T1000 (cell line): Measurements from ENCODE around the gene PRR3.
"Not testable (repeated sequence)": the region's sequence is repeated elsewhere in the genome, so short reads cannot be mapped to it uniquely, and the experiment has no call there.

Experiments used
- DNase-seq: peaks from one replicate; lab custom pipeline; 2025; ENCODE audit warnings: mixed read lengths; lab: John Stamatoyannopoulos, UW

The PRR3 gene, protein sequence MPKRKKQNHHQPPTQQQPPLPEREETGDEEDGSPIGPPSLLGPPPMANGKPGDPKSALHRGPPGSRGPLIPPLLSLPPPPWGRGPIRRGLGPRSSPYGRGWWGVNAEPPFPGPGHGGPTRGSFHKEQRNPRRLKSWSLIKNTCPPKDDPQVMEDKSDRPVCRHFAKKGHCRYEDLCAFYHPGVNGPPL

GRCh38 chr6:30556906-30557682 lies at the start of gene PRR3:
PRR3 (plus strand) TSS chr6:30557295; CDS start chr6:30557345, 50 bp downstream.
- peak; percentile 85 for DNase-seq

- no peak for DNase-seq
These were observed 49.0 kb upstream of the PRR3 start for GRCh38 chr6:30507849-30508827.

DNA sequence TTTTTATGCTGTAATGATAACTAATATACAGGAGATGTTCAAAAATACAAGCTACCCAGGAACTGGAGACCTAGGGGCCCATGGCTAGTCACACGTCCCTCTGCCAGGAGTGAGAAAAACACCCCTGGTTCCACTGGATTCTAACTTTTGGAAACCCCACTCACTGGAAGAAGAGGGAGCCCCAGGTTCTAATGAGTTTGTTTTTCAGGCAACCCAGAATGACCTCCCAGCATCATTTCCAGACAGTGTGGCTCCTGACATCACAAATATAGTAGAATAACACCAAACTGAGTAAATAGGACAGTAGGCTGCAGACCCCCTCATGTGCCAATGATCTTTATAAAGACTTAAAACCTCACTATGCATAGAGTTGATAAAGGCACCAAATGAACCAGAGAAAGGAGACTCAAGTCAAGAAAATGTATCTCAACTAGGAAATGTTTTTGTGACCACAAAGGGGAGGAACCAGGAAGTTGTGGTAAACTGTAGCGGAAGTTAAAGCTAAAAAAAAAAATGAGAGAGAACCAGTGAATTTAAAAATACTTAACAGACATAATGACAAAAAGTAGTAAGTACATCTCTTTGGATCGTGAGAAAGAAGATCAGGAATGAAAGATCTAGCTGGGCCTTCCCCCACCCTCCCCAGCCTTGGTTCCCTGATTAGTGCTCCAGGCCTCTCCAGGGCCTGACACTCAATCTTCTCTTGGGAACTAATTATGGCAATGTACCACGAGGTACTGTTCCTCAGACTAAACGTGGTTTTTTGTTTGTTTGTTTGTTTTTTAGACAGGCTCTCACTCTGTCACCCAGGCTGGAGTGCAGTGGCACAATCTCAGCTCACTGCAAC lies 48.0 kb upstream of the PRR3 start:
- no peak for DNase-seq

GRCh38 chr6:30510419-30511168 lies 46.5 kb upstream of the PRR3 start:
- DNase-seq, result no peak

DNA sequence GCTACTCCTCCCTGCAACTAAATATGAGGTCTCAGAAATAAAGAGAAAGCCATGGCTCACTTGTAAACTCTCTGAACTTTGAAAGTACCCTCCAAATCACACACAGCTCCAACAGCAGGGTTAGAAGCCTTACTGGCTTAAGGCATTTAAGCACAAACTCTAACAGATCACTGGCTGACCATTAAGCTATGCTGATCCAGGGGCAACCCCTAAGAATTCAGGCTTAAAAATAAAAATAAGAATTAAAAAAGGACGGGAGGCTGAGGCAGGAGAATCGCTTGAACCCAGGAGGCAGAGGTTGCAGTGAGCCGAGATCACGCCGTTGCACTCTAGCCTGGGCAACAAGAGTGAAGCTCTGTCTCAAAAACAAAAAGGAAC lies 45.9 kb upstream of the PRR3 start:
- DNase-seq, result no peak

- DNase-seq, result no peak
These were observed 43.6 kb upstream of the PRR3 start for GRCh38 chr6:30513451-30513850.

- DNase-seq, result no peak
These were observed 42.0 kb upstream of the PRR3 start for GRCh38 chr6:30515106-30515505.

DNA sequence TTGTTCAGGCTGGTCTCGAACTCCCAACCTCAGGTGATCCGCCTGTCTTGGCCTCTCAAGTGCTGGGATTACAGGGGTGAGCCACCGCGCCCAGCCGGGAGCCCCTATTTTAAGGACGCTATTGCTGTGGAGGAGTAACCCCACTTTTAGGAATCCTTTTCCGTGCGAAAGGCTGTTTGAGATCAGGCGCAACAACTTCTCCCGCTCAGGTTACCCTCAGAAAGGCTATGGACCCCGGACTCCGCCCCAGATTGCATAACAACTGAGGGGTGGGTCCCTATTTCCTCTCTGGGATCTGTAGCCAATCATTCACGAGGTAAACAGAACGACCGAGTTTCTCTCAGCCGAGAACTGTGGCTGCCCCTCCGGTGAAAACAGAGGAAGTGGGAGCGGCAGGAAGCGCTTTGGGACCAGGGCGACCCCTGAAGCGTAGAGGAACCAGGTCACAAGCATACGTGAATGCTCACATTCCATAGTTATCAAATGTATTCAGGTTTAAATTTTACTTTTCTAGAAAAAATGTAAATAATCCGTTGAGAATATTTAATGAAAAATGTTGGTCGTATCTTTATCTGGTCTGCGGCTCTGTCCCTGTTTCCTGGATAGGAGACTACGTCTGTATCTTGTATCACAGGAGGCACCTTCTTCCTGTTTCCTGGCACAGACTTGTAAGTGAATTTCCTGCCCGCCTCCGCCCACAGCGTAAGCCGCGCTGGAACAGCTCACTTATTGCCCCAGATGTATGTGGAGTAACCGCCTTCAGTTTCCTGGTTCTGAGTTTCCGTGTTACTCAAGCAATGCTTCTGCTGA lies 40.9 kb upstream of the PRR3 start:
- DNase-seq, result peak; percentile 43

GRCh38 chr6:30516754-30517076 lies 40.4 kb upstream of the PRR3 start:
- not testable (repeated sequence) for DNase-seq

DNA sequence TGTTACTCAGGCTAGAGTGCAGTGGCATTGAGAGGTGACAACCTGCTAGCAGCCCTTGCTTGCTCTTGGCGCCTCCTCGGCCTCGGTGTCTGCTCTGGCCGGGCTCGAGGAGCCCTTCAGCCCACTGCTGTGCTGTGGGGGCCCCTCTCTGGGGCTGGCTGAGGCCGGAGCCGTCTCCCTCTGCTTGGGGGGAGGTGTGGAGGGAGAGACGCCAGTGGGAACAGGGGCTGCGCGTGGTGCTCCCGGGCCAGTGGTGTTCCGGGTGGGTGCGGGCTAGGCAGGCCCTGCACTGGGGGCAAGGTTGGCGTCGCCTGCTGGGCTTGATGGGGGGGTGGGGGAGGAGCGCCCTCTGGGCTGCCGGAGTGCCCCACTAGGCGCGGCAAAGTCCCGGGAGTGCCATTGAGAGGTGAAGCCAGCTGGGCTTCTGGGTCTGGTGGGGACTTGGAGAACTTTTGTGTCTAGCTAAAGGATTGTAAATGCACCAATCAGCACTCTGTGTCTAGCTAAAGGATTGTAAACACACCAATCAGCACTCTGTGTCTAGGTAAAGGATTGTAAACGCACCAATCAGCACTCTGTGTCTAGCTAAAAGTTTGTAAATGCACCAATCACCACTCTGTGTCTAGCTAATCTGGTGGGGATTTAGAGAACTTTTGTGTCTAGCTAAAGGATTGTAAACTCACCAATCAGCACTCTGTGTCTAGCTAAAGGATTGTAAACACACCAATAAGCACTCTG lies 39.2 kb upstream of the PRR3 start:
- DNase-seq, result not testable (repeated sequence)

DNA sequence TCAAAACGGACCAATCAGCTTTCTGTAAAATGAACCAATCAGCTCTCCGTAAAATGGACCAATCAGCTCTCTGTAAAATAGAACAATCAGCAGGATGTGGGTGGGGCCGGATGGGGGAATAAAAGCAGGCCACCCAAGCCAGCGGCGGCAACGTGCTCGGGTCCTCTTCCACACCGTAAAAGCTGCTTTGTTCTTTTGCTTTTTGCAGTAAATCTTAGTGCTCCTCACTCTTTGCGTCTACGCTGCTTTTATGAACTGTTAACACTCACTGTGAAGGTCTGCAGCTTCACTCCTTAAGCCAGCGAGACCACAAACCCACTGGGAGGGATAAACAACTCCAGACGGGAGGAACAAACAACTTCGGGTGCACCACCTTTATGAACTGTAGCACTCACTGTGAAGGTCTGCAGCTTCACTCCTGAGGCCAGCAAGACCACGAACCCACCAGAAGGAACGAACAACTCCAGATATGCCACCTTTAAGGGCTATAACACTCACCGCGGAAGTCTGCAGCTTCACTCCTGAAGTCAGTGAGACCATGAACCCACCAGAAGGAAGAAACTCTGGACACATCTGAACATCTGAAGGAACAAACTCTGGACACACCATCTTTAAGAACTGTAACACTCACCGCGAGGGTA lies 38.5 kb upstream of the PRR3 start:
- not testable (repeated sequence) for DNase-seq

DNA sequence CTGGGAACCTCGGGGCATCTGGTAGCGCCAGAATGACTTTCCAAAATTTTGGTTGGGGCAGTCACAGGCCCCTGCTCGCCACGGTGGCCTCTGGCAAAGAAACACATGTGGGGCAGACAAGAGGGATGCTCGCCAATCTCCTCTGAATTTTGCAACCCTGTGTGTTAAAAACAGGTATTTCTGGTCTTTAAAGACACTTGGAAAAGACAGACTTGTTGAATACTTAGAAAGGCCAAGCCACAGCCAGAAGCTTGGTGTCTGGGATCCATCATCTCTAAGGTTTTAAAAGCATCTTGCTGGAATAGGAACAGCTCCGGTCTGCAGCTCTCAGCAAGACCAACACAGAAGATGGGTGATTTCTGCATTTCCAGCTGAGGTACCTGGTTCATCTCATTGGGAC lies 36.6 kb upstream of the PRR3 start:
- DNase-seq, result no peak

- peak; percentile 30 for DNase-seq
These were observed 36.0 kb upstream of the PRR3 start for GRCh38 chr6:30521082-30521481.

- DNase-seq, result not testable (repeated sequence)
These were observed 35.1 kb upstream of the PRR3 start for GRCh38 chr6:30521952-30522351.

DNA sequence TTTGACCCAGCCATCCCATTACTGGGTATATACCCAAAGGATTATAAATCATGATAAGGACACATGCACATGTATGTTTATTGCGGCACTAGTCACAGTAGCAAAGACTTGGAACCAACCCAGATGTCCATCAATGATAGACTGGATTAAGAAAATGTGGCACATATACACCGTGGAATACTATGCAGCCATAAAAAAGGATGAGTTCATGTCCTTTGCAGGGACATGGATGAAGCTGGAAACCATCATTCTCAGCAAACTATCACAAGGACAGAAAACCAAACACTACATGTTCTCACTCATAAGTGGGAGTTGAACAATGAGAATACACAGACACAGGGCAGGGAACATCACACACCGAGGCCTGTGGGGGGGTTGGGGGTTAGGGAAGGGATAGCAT lies 30.7 kb upstream of the PRR3 start:
- DNase-seq, result not testable (repeated sequence)

- not testable (repeated sequence) for DNase-seq
These were observed 27.7 kb upstream of the PRR3 start for GRCh38 chr6:30529349-30529875.

DNA sequence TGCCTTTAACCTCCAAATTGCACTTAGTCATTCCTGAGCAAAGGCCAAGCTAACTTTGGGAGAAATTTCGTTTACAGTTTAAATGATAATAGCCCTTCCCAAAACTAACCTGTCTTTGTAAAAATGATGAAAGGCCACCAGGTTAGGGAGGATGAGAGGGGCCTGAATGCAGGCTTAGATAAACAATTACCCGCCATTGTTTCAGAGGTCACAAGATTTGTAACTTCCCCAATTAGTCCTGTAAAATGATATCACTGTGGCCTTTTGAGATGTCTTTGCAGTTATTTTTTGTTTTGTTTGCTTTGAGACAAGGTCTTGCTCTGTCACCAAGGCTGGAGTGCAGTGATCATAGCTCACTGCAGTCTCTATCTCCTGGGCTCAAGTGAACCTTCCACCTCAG lies 27.1 kb upstream of the PRR3 start:
- no peak for DNase-seq

GRCh38 chr6:30533460-30534294 lies 23.4 kb upstream of the PRR3 start:
- no peak for DNase-seq
